Midbrain (tissue), 1 donor: ENCODE data around the gene RNASEH1.
"Not testable (repeated sequence)": the region's sequence is repeated elsewhere in the genome, so short reads cannot be mapped to it uniquely, and the experiment has no call there.

Experiments used
- DNase-seq: peaks from one replicate; lab custom pipeline; 2025; lab: John Stamatoyannopoulos, UW

Gene RNASEH1

DNA sequence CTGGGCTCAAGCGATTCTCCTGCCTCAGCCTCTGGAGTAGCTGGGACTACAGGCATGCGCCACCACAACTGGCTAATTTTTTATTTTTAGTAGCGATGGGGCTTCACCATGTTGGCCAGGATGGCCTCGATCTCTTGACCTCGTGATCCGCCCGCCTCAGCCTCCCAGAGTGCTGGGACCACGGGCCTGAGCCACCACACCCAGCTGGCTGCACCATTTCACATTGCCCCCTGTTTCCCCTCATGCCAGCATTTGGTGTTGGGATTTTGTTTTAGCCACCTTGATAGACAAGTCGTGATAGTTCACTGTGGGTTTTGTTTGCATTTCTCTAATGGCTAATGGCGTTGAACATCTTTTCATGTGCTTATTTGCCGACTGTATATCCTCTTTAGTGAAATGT is 31.0 kb upstream of the RNASEH1 start:
- no peak for DNase-seq

DNA sequence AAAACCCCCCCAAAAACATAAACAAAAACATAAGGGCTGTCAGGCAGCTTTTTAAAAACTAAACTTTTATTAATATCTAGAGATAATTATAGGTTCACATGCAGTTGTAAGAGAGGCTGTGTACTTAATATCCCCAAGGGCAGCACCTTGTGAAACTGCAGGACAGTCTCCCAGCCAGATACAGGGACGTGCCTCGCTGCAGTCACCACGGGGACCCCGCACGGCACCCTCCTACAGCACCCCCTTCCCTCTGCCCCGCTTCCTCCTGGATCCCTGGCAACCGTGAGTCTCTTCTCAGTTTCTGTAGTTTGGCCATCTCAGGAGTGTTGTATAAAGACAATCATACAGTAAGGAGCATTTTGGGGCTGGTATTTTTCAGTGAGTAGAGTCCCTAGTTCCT is 30.0 kb upstream of the RNASEH1 start:
- DNase-seq, result no peak

DNA sequence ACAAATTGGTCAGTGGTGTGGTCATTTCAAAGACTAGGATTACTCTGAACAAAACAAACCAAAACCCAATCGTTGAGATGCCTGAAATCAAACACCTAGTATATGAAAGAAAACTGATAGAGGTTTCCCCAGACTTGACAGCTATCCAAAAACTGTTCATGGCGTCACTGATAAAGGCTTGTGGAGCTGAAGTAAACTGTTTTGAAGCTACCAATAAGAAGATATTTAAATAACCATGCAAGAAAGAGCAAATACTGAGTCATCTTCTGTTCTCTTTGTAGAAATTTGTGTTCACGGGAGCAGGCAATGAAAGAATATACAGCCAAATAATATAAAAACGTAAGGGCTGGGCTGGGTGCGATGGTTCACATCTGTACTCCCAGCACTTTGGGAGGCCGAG is 29.3 kb upstream of the RNASEH1 start:
- no peak for DNase-seq

DNA sequence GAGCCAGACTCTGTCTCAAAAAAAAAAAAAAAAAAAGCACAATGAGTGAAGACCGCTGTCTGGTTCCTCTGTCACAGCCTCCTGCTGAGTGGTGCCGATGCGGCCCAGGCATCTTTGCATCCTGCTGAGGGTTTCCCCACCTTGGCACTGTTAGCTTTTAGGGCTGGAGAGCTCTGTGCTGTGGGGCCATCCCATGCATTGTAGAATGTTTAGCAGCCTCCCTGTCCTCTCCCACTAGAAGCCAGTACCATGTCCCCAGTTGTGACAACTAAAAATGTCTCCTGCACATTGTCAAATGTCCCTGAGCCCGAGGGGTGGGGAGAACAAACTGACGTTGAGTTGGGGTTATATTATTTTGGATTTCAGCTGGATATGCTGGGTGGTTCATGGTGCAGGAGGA is 28.9 kb upstream of the RNASEH1 start:
- no peak for DNase-seq

DNA sequence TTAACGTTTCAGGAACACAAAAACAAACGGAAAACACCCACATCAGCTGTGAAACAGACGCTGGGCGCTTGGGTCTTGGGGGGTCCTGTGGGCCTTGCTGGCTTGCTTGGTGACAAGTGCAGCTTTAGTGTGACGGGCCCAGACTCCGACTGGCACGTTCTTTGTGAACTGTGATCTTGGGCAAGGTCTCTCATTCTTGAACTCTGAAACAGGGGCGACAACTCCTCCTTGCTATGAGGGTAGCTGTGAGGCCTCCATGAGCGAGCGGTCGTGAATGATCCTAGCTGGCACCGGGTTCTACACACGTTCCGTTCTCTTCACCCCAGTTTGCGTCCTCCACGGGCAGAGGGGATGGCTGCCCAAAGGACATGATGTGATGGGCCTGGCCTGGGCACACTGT is 28.1 kb upstream of the RNASEH1 start:
- no peak for DNase-seq

DNA sequence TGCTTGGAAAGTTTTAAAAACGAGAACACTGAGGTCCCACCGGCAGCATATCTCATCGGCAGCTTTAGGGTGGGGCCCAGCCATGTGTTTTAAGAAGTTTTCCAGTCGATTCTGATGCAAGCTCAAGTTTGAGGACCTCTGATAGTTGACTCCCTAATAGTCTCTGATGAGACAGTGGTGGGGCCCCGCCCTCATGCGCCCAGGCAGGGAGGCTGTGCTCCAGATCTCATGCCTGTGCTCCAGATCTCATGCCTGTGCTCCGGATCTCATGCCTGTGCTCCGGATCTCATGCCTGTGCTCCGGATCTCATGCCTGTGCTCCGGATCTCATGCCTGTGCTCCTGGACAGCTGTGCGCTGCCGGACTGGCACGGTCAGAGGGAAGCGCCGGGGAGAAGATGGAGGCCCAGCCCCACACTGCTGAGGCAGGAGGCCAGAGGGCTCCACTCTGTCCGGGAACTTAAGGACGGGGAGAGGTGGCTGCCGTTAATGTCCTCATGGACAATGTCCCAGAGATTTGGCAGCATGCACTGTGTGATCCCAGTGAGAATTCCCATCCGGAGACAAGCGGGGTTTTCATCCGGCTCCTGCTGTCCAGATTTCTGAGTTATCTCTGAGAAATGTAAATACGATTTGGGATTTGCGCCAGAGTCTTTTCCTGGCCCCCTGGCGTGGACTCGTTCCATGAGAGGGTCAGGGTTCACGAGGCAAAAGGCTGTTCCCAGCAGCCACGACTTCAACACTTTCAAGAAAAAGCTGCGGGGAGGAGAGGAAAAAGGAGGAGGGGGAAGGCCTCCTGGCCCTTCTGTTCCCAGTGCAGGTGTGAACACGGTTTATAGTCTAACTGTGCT is 27.4 kb upstream of the RNASEH1 start:
- no peak for DNase-seq

DNA sequence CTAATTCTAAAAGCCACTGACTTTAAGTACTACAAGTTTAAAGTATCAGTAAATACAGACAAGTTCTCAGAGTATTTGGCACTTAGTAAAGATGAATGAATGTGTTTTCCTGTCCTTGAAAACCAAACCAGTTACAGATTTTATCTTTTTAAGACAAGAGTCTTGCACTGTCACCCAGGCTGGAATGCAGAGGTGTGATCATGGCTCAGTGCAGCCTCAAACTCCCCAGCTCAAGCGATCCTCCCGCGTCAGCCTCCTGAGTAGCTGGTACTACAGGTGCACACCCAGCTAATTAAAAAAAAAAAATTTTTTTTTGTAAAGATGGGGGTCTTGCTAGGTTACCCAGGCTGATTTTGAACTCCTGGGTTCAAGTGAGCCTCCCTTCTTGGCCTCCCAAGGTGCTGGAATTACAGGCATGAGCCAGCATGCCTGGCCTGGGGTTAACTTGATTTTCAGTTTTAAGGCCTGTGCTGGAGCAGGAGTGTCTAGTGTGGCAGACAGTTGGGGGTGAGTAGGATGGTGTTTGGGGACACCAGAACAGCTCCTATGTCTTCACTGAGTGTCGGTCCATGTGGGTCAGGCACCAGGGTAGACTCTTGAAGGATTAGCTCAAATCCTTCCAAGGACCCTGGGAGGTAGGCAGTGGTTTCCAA is 26.6 kb upstream of the RNASEH1 start:
- DNase-seq, result no peak

DNA sequence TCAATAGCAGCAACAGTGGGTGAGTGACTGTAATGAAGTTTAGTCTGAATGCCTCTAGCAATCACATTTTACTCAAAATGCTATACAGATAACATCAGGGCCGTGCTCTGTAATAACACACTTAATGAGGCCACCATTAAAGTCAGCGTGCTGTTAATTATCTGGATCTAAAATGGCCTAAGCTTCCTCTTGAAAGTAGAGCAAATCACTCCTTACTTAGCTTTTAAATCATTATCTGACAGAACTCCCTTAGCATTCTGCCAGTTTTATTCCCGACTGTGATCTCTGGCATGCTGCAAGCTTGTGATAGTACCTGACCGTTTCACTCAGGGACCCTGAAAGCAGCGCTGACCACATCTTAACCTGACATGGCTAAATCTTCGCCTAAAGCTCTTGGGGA is 25.9 kb upstream of the RNASEH1 start:
- DNase-seq, result no peak

DNA sequence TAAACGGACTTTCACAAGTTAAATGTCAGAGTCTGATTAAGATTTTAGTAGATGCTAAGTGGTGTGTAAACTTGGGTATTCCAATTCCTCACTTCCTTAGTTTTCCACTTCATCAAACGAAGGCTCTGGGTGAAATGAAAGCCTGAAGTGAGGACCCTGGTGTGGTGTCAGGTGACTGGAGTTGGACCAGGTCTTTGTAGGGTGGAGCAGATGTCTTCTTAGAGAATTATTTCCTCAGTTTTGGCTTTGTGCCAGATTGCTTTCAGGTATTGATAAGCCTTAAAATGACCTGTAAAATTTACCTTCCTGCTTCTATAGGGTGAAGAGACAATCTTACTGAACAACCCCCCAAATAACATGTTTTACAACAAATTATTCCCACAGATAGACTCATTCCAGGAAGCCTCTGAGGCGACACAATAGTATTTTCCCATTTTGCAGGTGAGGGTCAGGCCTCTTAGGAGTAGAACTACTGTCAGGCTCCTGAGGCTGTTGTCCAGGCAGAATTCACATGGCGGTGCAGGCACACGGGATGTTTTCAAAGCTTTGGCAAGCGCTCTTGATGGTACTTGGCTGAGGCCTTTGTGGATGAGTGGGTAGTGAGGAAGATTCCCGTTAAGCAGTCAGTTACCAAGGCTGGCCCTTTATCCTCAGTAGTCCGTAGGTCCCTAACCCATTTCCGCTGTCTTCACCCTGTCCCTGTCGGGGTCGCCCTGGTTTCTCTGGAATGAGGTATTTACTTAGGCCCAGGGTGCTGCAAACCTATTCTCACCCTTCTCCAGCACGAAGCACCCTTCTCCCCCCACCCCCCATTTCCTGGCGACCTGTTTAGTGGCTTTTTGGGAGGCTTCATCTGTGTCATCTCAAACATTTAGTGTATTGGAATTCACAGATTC is 23.5 kb upstream of the RNASEH1 start:
- no peak for DNase-seq

DNA sequence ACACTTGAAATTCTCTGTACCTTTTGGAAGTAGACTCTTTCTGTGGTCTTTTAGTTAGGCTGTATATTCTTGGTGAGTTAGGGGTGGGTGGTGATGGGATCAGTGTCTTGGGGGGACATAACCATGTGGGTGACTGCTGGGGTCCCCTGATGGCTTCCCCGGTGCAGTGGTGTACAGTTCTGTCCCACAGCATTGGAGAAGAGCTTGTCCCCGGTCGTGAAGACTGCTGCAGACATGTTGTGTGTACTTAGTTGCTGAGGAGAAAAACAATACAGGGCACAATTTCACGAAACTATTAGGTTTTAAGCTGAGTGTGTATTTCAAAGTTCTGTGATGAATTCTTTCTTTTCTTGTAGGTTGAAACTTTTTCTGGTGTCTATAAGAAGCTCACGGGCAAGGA is 22.3 kb upstream of the RNASEH1 start:
- DNase-seq, result no peak

DNA sequence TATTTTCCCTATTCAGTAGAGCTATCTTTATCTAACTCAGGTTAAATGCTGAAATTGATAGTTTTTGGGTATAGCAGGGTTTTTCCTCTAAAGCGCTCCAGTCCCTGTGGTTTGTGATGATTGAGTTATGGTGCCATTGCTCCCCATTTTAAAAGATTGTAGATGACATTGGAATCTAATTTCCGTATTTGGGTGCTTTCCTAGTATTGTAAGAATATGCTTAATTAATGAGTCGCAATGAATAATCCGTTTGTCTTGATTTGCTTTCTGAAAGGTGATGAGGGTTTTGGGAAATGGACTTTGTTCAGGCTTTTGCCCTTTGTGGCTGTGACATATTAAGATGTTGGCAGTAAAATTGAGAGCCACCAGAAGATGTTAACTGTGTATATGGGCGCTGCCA is 20.9 kb upstream of the RNASEH1 start:
- DNase-seq, result no peak

DNA sequence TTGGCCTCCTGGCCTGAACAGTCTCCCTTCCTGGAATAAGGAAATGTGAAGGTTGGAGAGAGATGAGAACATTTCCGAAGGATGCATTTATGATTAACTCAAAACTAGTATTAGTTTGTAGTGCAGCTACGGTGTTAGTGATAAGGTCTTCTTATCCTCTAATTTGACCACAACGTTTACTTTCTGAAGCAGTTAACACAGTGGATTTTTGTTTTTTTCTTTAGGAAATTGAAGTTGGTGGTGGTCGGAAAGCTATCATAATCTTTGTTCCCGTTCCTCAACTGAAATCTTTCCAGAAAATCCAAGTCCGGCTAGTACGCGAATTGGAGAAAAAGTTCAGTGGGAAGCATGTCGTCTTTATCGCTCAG is 18.1 kb upstream of the RNASEH1 start:
- DNase-seq, result not testable (repeated sequence)

DNA sequence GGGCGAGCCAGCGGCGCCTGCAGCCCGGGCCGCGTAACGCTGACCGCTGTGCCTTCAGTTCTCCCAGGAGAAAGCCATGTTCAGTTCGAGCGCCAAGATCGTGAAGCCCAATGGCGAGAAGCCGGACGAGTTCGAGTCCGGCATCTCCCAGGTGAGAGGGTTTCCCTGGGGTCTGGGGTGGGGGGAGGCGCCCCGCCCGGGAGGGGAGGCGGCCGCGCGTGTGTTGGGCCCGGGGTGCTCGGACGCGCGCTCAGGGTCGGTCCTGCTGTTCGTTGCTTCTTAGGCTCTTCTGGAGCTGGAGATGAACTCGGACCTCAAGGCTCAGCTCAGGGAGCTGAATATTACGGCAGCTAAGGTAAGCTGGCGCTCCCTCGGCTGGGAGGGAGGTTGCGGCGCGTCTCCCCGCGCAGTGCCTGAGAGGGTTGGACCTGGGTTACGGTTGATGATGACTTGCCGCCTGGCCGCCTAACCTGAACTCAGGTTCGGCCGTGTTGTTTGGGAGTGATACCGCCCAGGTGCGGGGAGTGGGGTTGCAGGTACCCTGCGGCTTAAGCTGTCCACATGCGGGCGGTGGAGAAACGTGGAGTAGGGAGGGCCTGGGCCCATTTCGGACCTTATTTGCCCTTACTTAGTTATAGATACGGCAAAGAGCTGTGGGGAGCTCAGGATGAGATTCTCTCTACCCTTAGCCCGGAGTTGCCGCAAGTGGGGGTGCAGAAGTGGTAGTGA is 17.6 kb upstream of the RNASEH1 start:
- DNase-seq, result no peak

DNA sequence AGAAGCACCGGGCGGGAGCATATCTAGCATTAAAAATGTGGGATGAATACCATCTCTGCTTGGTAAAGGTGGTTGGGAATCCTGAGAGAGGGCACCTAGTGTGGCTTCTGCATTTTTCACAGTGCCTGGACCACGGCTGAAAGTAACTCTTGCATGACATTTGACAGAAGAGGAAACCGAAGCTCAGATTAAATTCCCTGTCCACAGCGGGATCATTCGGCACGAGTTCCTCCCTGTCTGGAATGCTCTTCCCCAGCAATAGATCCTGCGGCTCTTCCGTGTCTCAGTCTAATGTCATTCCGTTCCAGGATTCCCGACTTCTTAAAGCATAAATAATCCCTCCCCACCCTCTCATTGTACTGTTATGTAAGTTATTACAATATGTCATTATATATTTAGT is 16.0 kb upstream of the RNASEH1 start:
- DNase-seq, result no peak

DNA sequence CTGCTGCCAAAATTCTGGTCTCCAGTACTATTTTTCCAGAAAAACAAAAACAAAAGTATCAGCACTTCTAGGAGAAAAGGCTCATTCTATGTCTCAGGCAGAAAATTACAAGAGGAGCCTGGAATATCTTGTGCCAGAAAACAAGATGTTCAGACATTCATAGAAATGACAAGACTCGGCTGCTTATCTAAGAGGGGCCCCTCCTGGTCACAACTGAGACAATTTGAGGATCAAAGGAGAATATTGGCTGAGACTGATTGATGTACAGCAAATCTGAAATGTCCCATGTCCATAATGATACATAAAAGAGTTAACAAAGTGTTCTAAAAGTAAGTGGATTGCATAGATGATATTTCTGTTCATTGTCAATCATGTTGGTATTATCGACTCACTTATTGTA is 14.5 kb upstream of the RNASEH1 start:
- no peak for DNase-seq

DNA sequence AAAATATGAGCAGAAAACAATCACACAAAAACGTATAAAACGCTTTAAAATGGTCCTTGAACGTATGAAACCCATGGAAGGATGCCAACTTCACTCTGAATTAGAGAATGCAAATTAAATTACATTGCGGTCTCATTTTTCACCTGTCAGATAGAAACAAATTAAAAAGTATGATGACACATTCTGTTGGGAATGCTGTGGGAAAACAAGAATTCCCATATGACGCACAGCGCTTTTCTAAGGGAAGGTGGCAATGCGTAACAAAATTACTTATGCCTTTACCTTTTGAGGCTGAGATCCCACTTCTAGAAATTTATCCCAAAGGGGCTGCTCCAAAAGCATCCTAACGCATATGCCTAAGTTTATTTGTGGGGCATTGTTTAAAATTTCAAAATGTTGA is 13.2 kb upstream of the RNASEH1 start:
- DNase-seq, result no peak

DNA sequence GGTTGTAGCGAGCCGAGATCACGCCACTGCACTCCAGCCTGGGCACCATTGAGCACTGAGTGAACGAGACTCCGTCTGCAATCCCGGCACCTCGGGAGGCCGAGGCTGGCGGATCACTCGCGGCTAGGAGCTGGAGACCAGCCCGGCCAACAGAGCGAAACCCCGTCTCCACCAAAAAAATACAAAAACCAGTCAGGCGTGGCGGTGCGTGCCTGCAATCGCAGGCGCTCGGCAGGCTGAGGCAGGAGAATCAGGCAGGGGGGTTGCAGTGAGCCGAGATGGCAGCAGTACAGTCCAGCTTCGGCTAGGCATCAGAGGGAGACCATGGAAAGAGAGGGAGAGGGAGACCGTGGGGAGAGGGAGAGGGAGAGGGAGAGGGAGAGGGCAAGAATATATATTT is 11.5 kb upstream of the RNASEH1 start:
- DNase-seq, result not testable (repeated sequence)

DNA sequence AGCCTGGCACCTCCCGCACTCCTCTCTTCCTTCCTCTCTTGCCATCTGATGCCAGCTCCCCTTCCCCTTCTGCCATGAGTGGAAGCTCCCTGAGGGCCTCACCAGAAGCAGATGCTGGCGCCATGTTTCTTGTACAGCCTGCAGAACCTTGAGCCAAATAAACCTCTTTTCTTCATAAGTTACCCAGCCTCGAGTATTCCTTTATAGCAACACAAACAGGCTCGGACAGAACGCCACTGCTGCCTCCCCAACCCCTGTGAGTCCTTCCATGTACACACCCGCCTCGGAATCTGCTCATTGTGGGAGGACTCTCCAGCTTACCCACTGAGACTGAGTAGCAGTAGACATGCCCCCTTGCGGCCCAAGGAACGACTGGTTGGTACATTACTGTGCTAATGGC is 8.7 kb upstream of the RNASEH1 start:
- no peak for DNase-seq

DNA sequence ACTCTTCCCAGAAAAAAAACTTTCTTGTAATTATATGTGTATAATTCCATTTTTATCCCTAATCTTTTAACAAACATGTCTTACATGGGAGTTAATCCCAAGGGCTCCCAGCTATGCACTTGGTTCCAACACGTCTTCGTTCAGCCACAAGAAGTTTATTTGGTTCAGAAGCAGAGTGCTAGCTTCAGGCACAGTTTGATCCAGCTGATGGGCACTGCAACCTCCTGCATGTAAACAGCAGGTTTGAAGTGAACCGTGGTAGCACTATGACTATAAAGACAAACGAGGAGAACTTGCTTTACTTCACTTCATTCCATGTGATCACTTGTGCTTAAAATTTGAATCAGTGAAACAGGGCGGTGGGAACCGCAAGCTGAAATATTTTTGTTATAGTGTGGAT is 7.0 kb upstream of the RNASEH1 start:
- no peak for DNase-seq

DNA sequence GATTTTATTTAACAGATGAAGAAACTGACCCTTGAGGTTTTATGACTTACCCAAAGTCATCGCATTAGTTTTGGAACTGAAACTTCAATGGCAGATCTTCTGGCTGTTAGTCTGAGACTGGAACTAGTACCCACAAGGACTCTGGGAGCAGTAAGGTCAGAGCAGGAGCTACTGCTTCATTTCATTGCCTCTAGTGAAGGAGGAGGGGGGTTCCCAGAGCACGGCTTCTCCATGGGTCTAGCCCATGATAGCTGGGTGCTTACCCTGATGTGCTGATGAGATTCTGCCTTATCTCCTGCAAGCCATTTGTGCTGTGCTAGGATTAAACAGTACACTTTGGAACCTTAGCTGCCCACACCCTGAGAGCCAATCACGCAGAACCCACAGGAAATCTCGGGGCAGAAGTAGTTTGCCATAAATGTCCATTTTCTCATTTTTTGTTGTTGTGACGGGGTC is 5.4 kb upstream of the RNASEH1 start:
- no peak for DNase-seq

DNA sequence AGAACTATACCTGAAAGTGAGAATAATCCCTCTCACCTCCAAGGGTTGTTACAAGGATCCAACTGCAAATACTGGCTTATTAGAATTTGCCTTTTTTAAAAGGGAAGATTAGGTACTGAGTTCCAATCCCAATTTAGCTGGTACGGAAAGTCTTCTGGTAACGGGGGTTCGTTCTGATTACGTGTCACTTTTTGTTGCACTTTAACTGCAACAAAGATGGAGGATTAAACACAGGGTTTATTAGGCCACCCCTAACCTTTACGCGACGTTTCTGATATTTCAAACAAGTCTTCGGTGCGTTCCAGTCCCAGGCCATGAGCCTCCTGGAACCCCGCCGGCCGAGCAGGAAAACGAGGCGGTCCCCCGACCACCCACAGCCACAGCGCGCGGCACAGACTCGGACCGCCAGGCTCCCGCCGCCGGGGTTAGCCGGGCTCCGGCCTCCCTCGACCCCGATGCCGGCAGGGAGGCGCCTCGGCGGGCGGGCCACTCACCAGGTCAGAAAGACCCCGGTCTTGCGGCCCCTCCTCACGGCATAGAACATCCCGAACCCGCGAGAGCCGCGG is 411 bp downstream of the RNASEH1 start:
- DNase-seq, result no peak

DNA sequence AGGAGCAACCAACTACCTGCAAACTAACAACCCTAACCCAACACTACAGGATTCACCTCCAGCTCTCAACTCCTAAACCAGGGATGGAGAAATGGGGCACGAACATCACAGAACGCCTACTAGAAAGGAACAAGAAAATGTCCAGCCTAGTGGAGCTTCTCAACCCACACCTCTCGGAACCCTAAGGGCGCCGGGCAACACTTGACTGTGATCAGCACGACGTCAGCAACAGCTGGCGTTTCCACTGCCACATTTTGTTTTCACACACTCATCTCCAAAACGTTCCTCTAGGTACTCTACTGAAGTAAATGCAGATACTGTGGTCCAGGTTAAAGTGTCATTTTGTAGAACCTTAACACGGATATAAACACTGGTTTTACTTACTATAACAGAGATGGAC is 4.2 kb downstream of the RNASEH1 start:
- DNase-seq, result no peak
